ENCODE data around the gene MSMP.

Gene MSMP

GRCh38 chr9:35758475-35759050 is 4.5 kb upstream of the MSMP start:
- Histone ChIP-seq H3K9me3 (no peaks in the 10 kb centered on the region), H3K27me3 (no peaks in the 10 kb centered on the region), H3K4me3 (ENCODE audit: low read depth, low read length) (peak overlapping the region; percentile 80; the same call in 1 of the 2 replicates), H3K36me3 (no peaks in the 10 kb centered on the region), H3K4me1 (no peaks in the 10 kb centered on the region)
- TF ChIP-seq CTCF (IDR thresholded peaks at IDR 0.05; ENCODE audit: low read depth, low read length): no peak
- DNase-seq: no peak

- peak overlapping the region; percentile 80 for H3K4me3 ChIP-seq (ENCODE audit: low read depth, low read length)
- no peaks in the 10 kb centered on the region for H3K27me3 ChIP-seq
- no peak for TF ChIP-seq CTCF (IDR thresholded peaks at IDR 0.05; ENCODE audit: low read depth, low read length)
- no peaks in the 10 kb centered on the region for H3K4me1 ChIP-seq
- H3K9me3 ChIP-seq: no peaks in the 10 kb centered on the region
- DNase-seq: no peak
- peaks cover 3% of the 10 kb centered on the region for H3K36me3 ChIP-seq
Measured at GRCh38 chr9:35757892-35758275, 3.8 kb upstream of the MSMP start.

- Histone ChIP-seq H3K9me3 (no peaks in the 10 kb centered on the region), H3K4me3 (ENCODE audit: low read depth, low read length) (peak overlapping the region; percentile 80), H3K27me3 (no peaks in the 10 kb centered on the region), H3K4me1 (no peaks in the 10 kb centered on the region), H3K36me3 (peaks cover 7% of the 10 kb centered on the region)
- DNase-seq: no peak
- TF ChIP-seq CTCF (IDR thresholded peaks at IDR 0.05; ENCODE audit: low read depth, low read length): no peak
Measured at GRCh38 chr9:35757226-35757891, 3.3 kb upstream of the MSMP start.

GRCh38 chr9:35756275-35757225 is 2.5 kb upstream of the MSMP start:
- H3K4me3 ChIP-seq (ENCODE audit: low read depth, low read length): peak overlapping the region; percentile 80
- peaks cover 10% of the 10 kb centered on the region for H3K36me3 ChIP-seq
- TF ChIP-seq CTCF (IDR thresholded peaks at IDR 0.05; ENCODE audit: low read depth, low read length): peak; percentile 63
- H3K27me3 ChIP-seq: no peaks in the 10 kb centered on the region
- DNase-seq: peak; percentile 76
- H3K9me3 ChIP-seq: no peaks in the 10 kb centered on the region
- no peaks in the 10 kb centered on the region for H3K4me1 ChIP-seq

- H3K36me3 ChIP-seq: peaks cover 10% of the 10 kb centered on the region
- H3K9me3 ChIP-seq: no peaks in the 10 kb centered on the region
- DNase-seq: no peak
- no peaks in the 10 kb centered on the region for H3K27me3 ChIP-seq
- no peaks in the 10 kb centered on the region for H3K4me1 ChIP-seq
- TF ChIP-seq CTCF (IDR thresholded peaks at IDR 0.05; ENCODE audit: low read depth, low read length): no peak
- H3K4me3 ChIP-seq (ENCODE audit: low read depth, low read length): no peak overlapping the region
Measured at GRCh38 chr9:35755071-35755470, 995 bp upstream of the MSMP start.

Data from BE2C (cell line).